SIG-M5 (cell line): ENCODE results near the gene C11orf86.
"Not testable (repeated sequence)": the region's sequence is repeated elsewhere in the genome, so short reads cannot be mapped to it uniquely, and the experiment has no call there.

Experiments
- DNase-seq: peaks from one replicate; lab custom pipeline; 2025; lab: John Stamatoyannopoulos, UW

C11orf86 gene

DNA sequence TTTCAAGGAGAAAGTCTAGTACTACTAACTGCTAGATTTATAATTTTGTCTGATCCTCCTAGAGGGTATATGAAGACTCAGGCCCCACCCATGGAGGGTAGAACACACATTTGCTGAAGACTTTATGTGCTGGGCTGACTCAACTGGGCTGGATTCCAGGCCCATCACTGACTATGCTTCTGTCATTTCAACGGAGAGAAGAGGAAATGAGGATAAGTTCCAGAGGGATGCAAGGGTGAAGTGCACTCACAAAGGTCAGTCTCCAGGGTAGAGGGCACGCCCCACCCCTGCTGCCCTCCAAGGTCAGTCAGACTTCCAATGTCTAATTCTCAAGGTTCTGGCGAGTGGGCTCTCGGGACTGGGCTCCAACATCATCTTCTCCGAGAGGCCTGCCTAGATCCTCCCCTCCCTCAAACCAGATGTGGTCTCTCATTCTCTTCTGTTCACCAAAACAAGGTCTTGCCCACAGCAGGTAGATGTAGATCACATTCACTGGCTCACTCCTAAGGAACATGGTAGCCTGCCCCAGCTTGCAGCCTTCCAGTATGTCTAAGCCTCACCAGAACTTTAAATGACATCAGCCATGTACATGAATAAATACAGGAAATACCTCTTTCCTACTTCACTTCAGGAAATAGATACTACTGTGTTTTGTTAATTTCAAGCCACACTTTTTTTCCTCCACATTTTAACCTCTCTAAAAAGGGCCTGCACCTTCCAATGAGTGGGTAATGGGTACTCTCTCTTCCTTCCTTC lies 7.3 kb upstream of the C11orf86 start:
- no peak for DNase-seq

DNA sequence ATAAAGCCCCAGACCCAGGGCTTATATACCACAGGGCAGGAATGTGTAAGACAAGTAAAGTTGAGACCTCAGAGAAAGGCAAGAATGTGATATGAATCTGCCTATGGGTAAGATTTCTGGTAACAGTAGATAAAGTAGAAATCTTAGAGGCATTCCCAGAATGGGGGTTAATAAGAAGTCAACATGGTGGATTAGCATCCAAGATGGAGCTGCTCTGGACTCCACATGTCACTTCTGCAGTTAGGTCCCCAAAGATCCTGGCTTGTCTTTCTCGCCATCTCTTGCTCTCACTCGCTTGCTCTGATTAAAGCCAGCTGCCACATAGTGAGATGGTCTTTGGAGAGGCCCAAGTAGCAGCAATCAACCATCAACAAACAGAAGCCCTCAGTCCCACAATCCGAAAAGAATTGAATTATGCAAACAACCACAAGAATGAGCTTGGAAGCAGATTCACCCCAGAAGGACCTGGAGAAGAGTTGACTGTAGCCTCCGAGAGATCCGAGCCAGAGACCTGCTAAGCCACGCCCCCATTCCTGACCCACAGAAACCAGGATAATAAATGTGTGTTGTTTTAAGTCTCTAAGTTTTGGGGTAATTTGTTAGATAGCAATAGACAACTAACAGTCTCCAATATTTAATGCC lies 5.4 kb upstream of the C11orf86 start:
- DNase-seq, result no peak

GRCh38 chr11:66970371-66970806 lies 4.7 kb upstream of the C11orf86 start:
- DNase-seq, result no peak

DNA sequence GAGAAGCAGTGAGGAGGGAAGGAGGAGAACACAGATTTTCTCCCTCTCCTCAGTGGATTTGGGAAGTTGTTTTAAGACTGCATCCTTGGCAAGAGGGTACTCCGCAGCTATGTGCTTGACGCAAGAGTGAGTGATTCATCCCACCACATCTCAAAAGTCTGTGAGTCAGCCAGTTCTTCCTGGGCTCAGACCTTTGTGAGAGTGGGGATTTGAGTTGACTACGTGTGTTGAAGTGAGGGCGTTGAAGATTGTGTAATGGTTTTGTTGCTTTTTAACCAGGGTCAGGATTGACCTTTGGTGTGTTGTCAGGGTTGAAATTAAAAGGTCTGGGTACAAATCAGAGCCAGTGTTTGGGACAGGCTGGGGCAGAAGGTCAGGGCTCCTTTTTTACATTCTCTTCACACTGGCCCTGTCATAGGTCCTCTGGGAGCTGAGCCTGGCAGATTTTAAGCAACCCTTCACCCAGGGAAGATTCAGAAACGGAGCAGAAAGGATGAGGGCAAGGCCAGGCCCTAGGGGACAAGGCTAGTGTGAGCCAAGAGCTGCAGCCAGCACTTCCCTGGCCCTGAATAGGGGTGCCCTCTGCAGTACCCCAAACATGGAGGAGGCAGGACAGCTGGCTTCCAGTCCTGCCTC lies 4.2 kb upstream of the C11orf86 start:
- DNase-seq, result peak; percentile 88

GRCh38 chr11:66971488-66971887 lies 3.6 kb upstream of the C11orf86 start:
- no peak for DNase-seq

DNA sequence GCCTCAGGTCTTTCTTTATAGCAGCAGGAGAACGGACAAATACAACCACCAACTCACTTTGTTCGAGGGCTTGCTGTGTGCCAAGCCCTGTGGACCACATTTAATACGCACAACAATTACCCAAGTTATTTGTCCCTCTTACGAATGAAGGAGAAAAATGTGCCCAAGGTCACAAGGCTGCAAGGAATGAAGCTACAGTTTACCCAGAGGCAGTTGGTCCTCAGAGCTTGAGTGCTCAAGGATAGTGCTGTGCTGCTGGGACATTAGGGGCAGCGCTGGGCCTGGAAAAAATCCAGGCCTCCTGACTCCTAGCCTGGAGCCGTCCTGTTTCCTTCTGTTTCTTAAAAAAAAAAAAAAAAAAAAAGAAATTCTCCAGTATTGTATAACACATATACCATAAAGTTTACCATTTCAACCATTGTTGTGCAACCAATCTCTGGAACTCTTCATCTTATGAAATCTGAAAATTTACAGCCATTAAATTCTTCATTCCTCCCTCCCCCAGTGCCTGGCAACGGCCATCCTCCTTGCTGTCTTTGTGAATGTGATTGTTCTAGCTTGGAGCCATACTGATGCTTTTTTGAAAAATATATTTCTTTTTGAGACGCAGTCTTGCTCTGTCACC lies 1.0 kb upstream of the C11orf86 start:
- DNase-seq, result no peak

- no peak for DNase-seq
These were observed 412 bp downstream of the C11orf86 start for GRCh38 chr11:66975405-66976027.

GRCh38 chr11:66976028-66976467 lies 944 bp downstream of the C11orf86 start:
- DNase-seq, result no peak

DNA sequence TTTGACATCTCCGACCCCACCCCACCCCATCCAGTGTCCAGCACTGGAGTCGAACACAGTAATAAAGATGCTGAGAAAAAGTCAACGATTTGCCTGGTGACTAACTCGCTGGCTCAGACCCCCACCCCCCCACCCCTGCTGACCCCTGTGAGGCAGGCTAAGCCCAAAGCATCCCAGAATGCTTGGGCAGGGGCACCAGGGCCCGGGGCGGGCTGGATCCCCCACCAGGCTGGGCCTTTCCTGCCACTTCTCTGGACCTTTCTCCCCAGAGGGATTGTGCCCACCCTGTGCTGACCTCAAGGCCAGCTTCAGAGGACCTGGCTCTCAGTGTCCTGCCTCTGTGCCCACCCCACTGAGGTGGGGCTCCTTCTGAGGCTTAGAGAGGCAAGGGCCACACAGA lies 1.8 kb downstream of the C11orf86 start:
- no peak for DNase-seq

DNA sequence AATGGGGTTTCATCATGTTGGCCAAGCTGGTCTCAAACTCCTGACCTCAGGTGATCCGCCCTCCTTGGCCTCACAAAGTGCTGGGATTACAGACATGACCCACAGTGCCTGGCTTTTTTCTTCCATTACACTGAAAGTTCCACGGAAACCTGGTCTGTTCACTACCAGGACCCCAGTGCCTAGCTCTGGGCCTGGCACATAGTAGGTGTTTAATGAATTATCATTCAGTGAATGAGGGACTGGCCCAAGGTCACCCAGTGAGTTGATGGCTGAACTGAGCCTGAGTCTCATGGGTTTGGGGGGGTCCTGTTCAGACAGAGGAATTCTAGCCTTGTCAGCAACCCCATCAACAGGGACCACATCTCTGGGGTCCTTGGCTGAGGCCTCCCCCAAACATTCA lies 3.1 kb downstream of the C11orf86 start:
- DNase-seq, result no peak

DNA sequence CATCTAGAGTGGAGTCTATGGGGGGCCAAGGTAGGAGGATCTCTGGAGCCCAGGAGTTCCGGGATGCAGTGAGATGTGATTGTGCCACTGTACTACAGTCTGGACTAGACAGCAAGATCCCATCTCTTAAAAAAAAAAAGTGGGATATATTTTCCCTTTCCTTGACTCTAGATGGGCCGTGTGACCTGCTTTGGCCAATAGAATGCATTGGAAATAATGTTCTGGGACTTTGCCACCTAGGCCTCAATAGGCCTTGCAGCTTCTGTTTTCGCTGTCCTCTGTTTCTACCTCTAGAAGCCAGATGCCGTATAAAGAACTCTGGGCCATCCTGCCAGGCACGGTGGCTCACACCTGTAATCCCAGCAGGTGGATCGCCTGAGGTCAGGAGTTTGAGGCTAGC lies 3.6 kb downstream of the C11orf86 start:
- no peak for DNase-seq

GRCh38 chr11:66979336-66979980 lies 4.4 kb downstream of the C11orf86 start:
- DNase-seq, result no peak

- DNase-seq, result peak; percentile 25
These were observed 7.0 kb downstream of the C11orf86 start for GRCh38 chr11:66981976-66982578.

GRCh38 chr11:66983275-66983924 lies 8.3 kb downstream of the C11orf86 start:
- DNase-seq, result no peak

- no peak for DNase-seq
These were observed 10.5 kb downstream of the C11orf86 start for GRCh38 chr11:66985508-66986177.

DNA sequence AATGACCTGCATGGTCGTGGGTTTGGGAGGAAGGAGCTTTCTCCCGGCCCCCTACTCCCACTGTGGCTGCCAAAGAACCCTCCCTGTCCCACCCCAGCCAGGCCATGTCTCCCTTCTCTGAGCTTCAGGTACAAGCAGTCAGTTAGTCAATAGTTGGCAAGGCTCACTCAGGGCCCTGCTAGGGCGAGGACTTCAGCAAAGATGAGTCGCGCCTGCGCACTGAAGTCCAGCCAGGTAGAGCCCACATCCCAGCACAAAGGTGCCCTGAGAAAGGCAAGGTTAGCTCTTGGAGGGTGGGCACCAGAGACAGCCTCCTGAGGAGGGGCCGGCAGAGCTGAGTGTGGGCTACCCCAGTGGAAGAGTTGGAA lies 11.1 kb downstream of the C11orf86 start:
- no peak for DNase-seq

DNA sequence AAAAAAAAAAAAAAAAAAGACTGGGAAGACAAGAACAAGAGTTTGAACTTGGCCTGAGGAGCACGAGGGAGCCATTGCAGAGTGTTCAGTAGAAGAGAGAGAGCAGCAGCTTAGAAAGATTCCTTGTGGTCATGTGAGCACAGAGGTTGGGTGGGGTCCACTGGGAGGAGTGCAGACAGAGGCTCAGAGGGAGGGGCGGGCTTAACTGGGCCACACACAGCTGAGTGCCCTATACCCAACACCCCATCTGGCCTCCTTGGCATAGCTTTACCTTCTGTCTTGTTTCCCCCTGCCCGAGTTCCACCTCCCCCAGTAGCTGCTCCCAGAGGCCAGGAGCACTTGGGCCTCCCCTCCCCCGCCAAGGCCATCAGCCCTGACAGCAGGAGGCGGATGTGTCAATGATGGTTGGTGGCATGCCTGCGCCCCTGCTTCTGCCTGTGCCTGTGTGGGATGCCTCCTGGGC lies 12.1 kb downstream of the C11orf86 start:
- no peak for DNase-seq

DNA sequence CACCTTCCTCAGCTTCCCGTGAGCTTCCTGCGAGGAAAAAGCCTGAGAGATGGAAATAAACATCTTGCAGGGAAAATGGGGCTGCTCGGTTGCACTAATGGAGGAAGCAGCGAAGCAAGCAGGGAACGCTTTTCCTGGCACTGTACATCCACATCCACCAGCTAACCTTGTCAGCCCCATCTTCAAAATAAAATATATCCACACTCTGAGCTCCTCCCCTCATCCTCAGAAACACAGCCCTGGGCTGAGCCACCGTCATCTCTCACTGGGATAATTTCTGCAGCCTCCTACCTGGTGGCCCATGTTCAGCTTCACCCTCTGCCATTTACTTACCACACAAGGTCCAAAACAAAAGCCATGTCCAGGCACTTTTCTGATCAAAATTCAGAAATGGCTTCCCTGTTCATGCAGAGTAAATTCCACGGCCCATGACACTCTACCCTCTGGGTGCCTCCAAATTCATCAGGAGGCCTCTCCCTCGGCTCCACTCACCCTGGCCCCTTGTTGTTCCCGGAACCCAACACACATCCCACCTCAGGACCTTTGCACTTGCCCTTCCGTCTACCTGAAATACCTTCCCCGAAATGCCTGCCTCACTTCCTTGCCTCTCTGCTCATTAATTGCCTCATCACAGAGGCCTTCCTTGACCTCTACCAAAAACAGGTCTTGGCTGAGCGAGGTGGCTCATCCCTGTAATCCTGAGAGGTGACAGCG lies 13.0 kb downstream of the C11orf86 start:
- DNase-seq, result no peak

- DNase-seq, result not testable (repeated sequence)
These were observed 13.6 kb downstream of the C11orf86 start for GRCh38 chr11:66988741-66989140.
